Tibial artery (tissue), 4 donors: ENCODE results near the gene PTPRD.

Source experiments
- DNase-seq, 2 donors: peaks; one replicate each; pipeline ENCODE4 v3.0.0-alpha.2; 2019
- H3K27ac ChIP-seq, 2 donors: fragments of 200-600 bp; sonication (generic) in 1 of 2; 1 replicate in 1 of 2; 2 replicates in 1 of 2; pipeline ENCODE4 v1.5.1; 2018 to 2019; ENCODE audit warnings: mild to moderate bottlenecking in 1 of 2
- H3K27me3 ChIP-seq, 2 donors: fragments of 200-600 bp; sonication (generic) in 1 of 2; one replicate each; pipeline versions ENCODE4 v1.5.1 to v1.6.0; 2016 to 2019
- H3K36me3 ChIP-seq, 3 donors: fragments of 200-600 bp; sonication (generic) in 2 of 3; one replicate each; pipeline ENCODE4 v1.5.1; 2016 to 2019; ENCODE audit warnings: mild to moderate bottlenecking in 2 of 3
- H3K4me1 ChIP-seq, 4 donors: fragments of 200-600 bp; sonication (generic) in 2 of 4; 1 replicate in 3 of 4; 2 replicates in 1 of 4; pipeline ENCODE4 v1.5.1; 2016 to 2019
- H3K4me3 ChIP-seq, 2 donors: fragments of 200-600 bp; sonication (generic) in 1 of 2; 1 replicate in 1 of 2; 2 replicates in 1 of 2; pipeline ENCODE4 v1.5.1; 2018 to 2019; ENCODE audit warnings: mild to moderate bottlenecking in 2 of 2
- H3K9me3 ChIP-seq, 3 donors: fragments of 200-600 bp; sonication (generic) in 1 of 3; one replicate each; pipeline ENCODE4 v1.5.1; 2016 to 2019
- CTCF ChIP-seq, 2 experiments: fragments of 200-600 bp in 1 of 2; fragments of 450-650 bp in 1 of 2; IDR thresholded peaks; one replicate each; pipeline ENCODE4 v1.5.1; 2017 to 2019; ENCODE audit warnings: antibody characterized with exemption in 2 of 2, mild to moderate bottlenecking in 1 of 2, moderate library complexity in 1 of 2
- intact Hi-C: fragments of 100-400 bp; cut with DNase I; formaldehyde crosslinking; loops from one replicate; pipeline ENCODE4 v1.15.0; 2023; ENCODE audit warnings: low total_unique reads

Gene PTPRD

GRCh38 chr9:8961186-8961851 lies 1651.5 kb downstream of the PTPRD start:
- no peaks in the 10 kb centered on the region for H3K4me1 ChIP-seq
- H3K27ac ChIP-seq, result no peak overlapping the region
- DNase-seq, result peak; percentile 65 to 67
- no peak overlapping the region for H3K4me3 ChIP-seq
- no peaks in the 10 kb centered on the region for H3K36me3 ChIP-seq
- TF ChIP-seq CTCF (IDR thresholded peaks at IDR 0.05), result no peak
- intact Hi-C loops, result no loop called here
- H3K27me3 ChIP-seq, result no peaks in the 10 kb centered on the region
- no peaks in the 10 kb centered on the region for H3K9me3 ChIP-seq

DNA sequence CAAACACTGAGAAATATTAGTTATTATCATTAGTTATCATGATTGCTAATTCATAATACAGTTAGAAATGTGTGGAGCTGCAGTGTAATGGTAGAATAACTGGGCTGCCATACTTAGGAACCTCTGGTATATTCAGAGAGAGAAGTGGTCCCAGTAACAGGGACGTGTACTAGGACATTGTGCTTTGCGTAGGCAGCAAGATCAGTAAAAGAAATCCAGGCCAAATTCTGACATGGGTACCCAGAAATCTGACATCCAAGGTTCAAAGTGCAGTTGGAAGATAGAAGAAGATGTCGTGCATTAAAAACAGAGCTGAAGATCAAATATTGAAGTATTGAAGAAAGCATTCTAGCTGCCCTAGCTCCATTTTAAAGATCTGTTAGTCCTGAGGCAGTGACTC lies 1652.5 kb downstream of the PTPRD start:
- no peaks in the 10 kb centered on the region for H3K9me3 ChIP-seq
- H3K27me3 ChIP-seq, result no peaks in the 10 kb centered on the region
- no peak overlapping the region for H3K4me3 ChIP-seq
- no peak for TF ChIP-seq CTCF (IDR thresholded peaks at IDR 0.05)
- no peaks in the 10 kb centered on the region for H3K4me1 ChIP-seq
- no peaks in the 10 kb centered on the region for H3K36me3 ChIP-seq
- intact Hi-C loops, result no loop called here
- no peak overlapping the region for H3K27ac ChIP-seq
- no peak for DNase-seq

GRCh38 chr9:8958358-8958757 lies 1654.4 kb downstream of the PTPRD start:
- no peak for TF ChIP-seq CTCF (IDR thresholded peaks at IDR 0.05)
- H3K4me3 ChIP-seq, result no peak overlapping the region
- intact Hi-C loops, result no loop called here
- H3K27me3 ChIP-seq, result no peaks in the 10 kb centered on the region
- H3K9me3 ChIP-seq, result no peaks in the 10 kb centered on the region
- H3K4me1 ChIP-seq, result no peaks in the 10 kb centered on the region
- DNase-seq, result no peak
- no peak overlapping the region for H3K27ac ChIP-seq
- no peaks in the 10 kb centered on the region for H3K36me3 ChIP-seq

- no peak for DNase-seq
- H3K4me3 ChIP-seq, result no peak overlapping the region
- H3K4me1 ChIP-seq, result no peaks in the 10 kb centered on the region
- intact Hi-C loops, result no loop called here
- no peaks in the 10 kb centered on the region for H3K9me3 ChIP-seq
- no peaks in the 10 kb centered on the region for H3K27me3 ChIP-seq
- no peak overlapping the region for H3K27ac ChIP-seq
- TF ChIP-seq CTCF (IDR thresholded peaks at IDR 0.05), result no peak
- H3K36me3 ChIP-seq, result no peaks in the 10 kb centered on the region
Measured at GRCh38 chr9:8955315-8955714, 1657.5 kb downstream of the PTPRD start.

- no peak for TF ChIP-seq CTCF (IDR thresholded peaks at IDR 0.05)
- DNase-seq, result no peak
Measured at GRCh38 chr9:8946461-8946860, 1666.3 kb downstream of the PTPRD start.

DNA sequence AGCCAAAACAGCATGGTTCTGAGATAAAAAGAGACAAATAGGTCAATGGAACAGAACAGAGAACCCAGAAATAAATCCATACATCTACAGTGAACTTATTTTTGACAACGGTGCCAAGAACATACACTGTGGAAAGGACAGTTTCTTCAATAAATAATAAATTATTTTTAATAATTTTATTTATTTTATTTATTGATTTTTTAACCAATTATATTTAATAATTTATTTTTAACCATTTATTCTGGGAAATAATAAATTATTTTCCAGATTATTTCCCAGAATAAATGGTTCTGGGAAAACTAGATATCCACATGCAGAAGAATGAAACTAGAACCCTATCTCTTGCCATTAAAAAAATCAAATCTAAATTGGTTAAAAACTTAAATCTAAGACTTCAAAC lies 1669.4 kb downstream of the PTPRD start:
- no peak for TF ChIP-seq CTCF (IDR thresholded peaks at IDR 0.05)
- Histone ChIP-seq H3K4me3 (no peak overlapping the region), H3K27ac (no peak overlapping the region), H3K36me3 (no peaks in the 10 kb centered on the region), H3K4me1 (no peaks in the 10 kb centered on the region), H3K27me3 (no peaks in the 10 kb centered on the region), H3K9me3 (no peaks in the 10 kb centered on the region)
- DNase-seq, result no peak
- intact Hi-C loops, result no loop called here

More at GRCh38 chr9:8946461-8946860, 1666.3 kb downstream of the PTPRD start:
- Histone ChIP-seq H3K4me1 (no peaks in the 10 kb centered on the region), H3K9me3 (no peaks in the 10 kb centered on the region), H3K36me3 (no peaks in the 10 kb centered on the region), H3K4me3 (no peak overlapping the region), H3K27ac (no peak overlapping the region), H3K27me3 (no peaks in the 10 kb centered on the region)
- intact Hi-C loops, result no loop called here
